ENCODE measurements around the gene VMO1. TPM values are rescaled to one million over a fixed set of nuclear protein-coding genes. Genes with fewer than 3 reads are reported as not detected.

Gene VMO1
- total RNA-seq, 1 experiment from 2014 or later = 1.2 TPM

GRCh38 chr17:4788807-4789700 is 2.9 kb upstream of the VMO1 start, which contains the start of gene GLTPD2:
GLTPD2 (plus strand) TSS chr17:4788964; CDS start chr17:4789012, 48 bp downstream.
- peak; percentile 34 for DNase-seq (ENCODE audit: low spot score)
- Mint-ChIP-seq H3K9me3 (no peaks in the 10 kb centered on the region), H3K4me1 (peaks cover 33% of the 10 kb centered on the region), H3K36me3 (no peaks in the 10 kb centered on the region), H3K27me3 (ENCODE audit: low read depth) (peaks cover 55% of the 10 kb centered on the region), H3K4me3 (peak within 1 kb of the TSS; percentile 80), H3K27ac (no peak within 1 kb of the TSS)
- ChIA-PET CTCF (interaction anchor here (0.7 to 3.2 kb wide), 26 partner anchors 9 to 286 kb away, joined by 3 to 27 read pairs (median 5); partner anchors contain the start of genes ARRB2, C17orf107, MED11 and PLD2), POLR2A (no interaction called here)
- ATAC-seq = peak; percentile 17
- TF ChIP-seq GABPB1 (CRISPR knock-in tag; IDR thresholded peaks at IDR 0.05) (peak; percentile 24; the same call in 1 of the 2 replicates), CDX4 (CRISPR knock-in tag; IDR thresholded peaks at IDR 0.05; ENCODE audit: borderline replicate concordance) (no peak), MAX (CRISPR knock-in tag; IDR thresholded peaks at IDR 0.05) (0 out of 2 replicates have a peak, but pooled peaks have one; percentile 6), AR (CRISPR knock-in tag; IDR thresholded peaks at IDR 0.05) (no peak), ZBTB21 (CRISPR knock-in tag; IDR thresholded peaks at IDR 0.05; ENCODE audit: borderline replicate concordance) (no peak), TCF7 (CRISPR knock-in tag; IDR thresholded peaks at IDR 0.05; ENCODE audit: low read depth) (no peak)

- no peak for TF ChIP-seq AFF4 (CRISPR knock-in tag; IDR thresholded peaks at IDR 0.05; ENCODE audit: borderline replicate concordance)
- TF ChIP-seq TEAD4 (CRISPR knock-in tag; IDR thresholded peaks at IDR 0.05) = no peak
- TF ChIP-seq NR1H2 (CRISPR knock-in tag; IDR thresholded peaks at IDR 0.05) = no peak
- no peak for TF ChIP-seq MYBL2 (CRISPR knock-in tag; IDR thresholded peaks at IDR 0.05)
- TF ChIP-seq TP53 (CRISPR knock-in tag; IDR thresholded peaks at IDR 0.05) = no peak
- TF ChIP-seq E2F4 (CRISPR knock-in tag; IDR thresholded peaks at IDR 0.05; ENCODE audit: borderline replicate concordance, low read depth) = no peak
- DNase-seq (ENCODE audit: low spot score) (no peak), ATAC-seq (no peak; the same call in 1 of the 2 replicates)
- H3K9me3 Mint-ChIP-seq = no peaks in the 10 kb centered on the region
- H3K36me3 Mint-ChIP-seq = no peaks in the 10 kb centered on the region
- peaks cover 57% of the 10 kb centered on the region for H3K27me3 Mint-ChIP-seq (ENCODE audit: low read depth)
- H3K27ac Mint-ChIP-seq = no peak overlapping the region
- peaks cover 33% of the 10 kb centered on the region for H3K4me1 Mint-ChIP-seq
- CTCF ChIA-PET = interaction anchor here (0.7 to 3.2 kb wide), 15 partner anchors 8 to 285 kb away, joined by 3 to 27 read pairs (median 5); partner anchors contain the start of genes ARRB2, MED11, PLD2 and PSMB6
- peak overlapping the region; percentile 80 for H3K4me3 Mint-ChIP-seq
- POLR2A ChIA-PET = no interaction called here
Measured at GRCh38 chr17:4788159-4788806, 2.1 kb upstream of the VMO1 start.
